A549 (cell line): ENCODE measurements around the gene TRAPPC5.

Experiments
- BHLHE40 ChIP-seq: IDR thresholded peaks from 2 replicates; pipeline ENCODE4 v1.6.1; 2012; ENCODE audit warnings: low read depth, low read length, inconsistent platforms
- EHMT2 ChIP-seq: fragments of 200-600 bp; sonication (generic); IDR thresholded peaks from 2 replicates; pipeline ENCODE4 v1.6.1; 2016; ENCODE audit warnings: antibody characterized with exemption, low read depth, mild to moderate bottlenecking, moderate library complexity
- EP300 ChIP-seq, 2 experiments: fragments of >200 bp; sonication (Bioruptor Twin); formaldehyde crosslinking; IDR thresholded peaks; 2 replicates in 1 of 2; 3 replicates in 1 of 2; pipeline ENCODE4 v1.6.1; 2016 to 2017
- FOSL2 ChIP-seq, 2 experiments: fragments of 450-650 bp in 1 of 2; fragments of >200 bp in 1 of 2; sonication (Bioruptor Twin) in 1 of 2; formaldehyde crosslinking; IDR thresholded peaks; 2 replicates each; pipeline versions ENCODE4 v1.5.0 to v1.6.1; 2016 to 2020; ENCODE audit warnings: mild to moderate bottlenecking in 1 of 2, moderate library complexity in 1 of 2
- JUN ChIP-seq, 2 experiments: fragments of >200 bp; sonication (Bioruptor Twin); formaldehyde crosslinking; IDR thresholded peaks; 2 replicates in 1 of 2; 3 replicates in 1 of 2; pipeline ENCODE4 v1.6.1; 2016 to 2017
- KDM1A ChIP-seq: fragments of 200-600 bp; sonication (generic); IDR thresholded peaks from 2 replicates; pipeline ENCODE4 v1.6.1; 2016; ENCODE audit warnings: low read depth, mild to moderate bottlenecking
- POLR2A ChIP-seq: IDR thresholded peaks from 2 replicates; pipeline ENCODE4 v1.6.1; 2012; ENCODE audit warnings: mild to moderate bottlenecking, low read length
- POLR2AphosphoS2 ChIP-seq: conservative IDR thresholded peaks from 2 replicates; pipeline ENCODE4 v1.6.1; 2012; ENCODE audit warnings: low read length, improper control_type of control experiment, inconsistent platforms
- REST ChIP-seq: fragments of 200-600 bp; sonication (generic); IDR thresholded peaks from 2 replicates; pipeline ENCODE4 v1.6.1; 2016; ENCODE audit warnings: antibody characterized with exemption, mild to moderate bottlenecking, moderate library complexity
- TF ChIP-seq, protein P1 (sequence below): fragments of >200 bp; sonication (Bioruptor Twin); formaldehyde crosslinking; IDR thresholded peaks from 3 replicates; pipeline ENCODE4 v1.5.1; 2016
- TF ChIP-seq, protein P2 (sequence below): IDR thresholded peaks from 2 replicates; pipeline ENCODE4 v1.6.1; 2012; ENCODE audit warnings: low read depth, borderline replicate concordance

DNA sequence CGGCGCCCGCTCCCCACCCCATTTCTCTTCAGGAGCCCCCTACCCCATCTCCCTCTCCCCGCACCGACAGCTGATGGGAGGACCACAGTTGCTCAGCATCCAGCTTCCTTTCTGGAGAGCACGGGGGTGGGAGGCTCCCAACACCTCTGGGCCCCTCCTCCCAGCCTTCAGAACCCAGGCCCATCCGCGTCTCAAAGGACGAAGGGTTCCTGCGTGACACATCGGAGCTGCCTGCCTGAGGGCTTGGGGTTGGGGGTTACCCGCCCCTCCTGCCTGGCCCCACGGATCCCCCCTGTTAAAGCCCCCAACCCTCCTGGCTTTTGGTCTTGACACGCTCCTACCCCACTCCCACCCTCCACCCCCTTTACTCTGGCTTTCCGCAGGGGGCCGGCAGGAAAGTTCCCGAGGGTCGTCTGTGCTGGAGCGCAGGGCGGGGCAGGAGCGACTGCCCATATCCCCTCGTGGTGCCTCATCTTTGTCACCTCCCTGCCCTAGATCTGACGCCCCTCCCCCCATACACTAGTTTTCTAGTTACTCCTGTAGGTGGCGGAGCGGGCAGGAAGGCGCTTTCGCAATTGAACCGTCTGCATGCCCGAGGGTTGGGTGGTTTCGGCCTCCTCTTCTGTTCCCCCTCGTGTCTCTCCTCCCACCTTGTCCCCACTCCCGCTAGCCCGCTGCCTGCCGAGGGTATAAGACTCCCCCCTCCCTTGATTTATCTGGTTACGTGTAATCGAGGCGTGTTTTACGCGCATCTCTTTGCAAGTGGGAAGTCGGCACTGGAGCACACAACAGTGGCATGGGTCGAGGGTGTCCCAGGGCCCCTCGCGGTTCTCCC, 924 bp downstream of the TRAPPC5 start:
- TF ChIP-seq JUN (IDR thresholded peaks at IDR 0.05) (no peak), POLR2A (no peak), BHLHE40 (no peak), REST (no peak), EP300 (IDR thresholded peaks at IDR 0.05) (no peak), KDM1A (no peak), POLR2AphosphoS2 (no peak), FOSL2 (IDR thresholded peaks at IDR 0.05) (no peak), FOSL2 (CRISPR knock-in tag; IDR thresholded peaks at IDR 0.05) (no peak), EHMT2 (no peak)
- TF ChIP-seq, protein P1, sequence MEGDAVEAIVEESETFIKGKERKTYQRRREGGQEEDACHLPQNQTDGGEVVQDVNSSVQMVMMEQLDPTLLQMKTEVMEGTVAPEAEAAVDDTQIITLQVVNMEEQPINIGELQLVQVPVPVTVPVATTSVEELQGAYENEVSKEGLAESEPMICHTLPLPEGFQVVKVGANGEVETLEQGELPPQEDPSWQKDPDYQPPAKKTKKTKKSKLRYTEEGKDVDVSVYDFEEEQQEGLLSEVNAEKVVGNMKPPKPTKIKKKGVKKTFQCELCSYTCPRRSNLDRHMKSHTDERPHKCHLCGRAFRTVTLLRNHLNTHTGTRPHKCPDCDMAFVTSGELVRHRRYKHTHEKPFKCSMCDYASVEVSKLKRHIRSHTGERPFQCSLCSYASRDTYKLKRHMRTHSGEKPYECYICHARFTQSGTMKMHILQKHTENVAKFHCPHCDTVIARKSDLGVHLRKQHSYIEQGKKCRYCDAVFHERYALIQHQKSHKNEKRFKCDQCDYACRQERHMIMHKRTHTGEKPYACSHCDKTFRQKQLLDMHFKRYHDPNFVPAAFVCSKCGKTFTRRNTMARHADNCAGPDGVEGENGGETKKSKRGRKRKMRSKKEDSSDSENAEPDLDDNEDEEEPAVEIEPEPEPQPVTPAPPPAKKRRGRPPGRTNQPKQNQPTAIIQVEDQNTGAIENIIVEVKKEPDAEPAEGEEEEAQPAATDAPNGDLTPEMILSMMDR, result peak; percentile 44
- TF ChIP-seq, protein P2, sequence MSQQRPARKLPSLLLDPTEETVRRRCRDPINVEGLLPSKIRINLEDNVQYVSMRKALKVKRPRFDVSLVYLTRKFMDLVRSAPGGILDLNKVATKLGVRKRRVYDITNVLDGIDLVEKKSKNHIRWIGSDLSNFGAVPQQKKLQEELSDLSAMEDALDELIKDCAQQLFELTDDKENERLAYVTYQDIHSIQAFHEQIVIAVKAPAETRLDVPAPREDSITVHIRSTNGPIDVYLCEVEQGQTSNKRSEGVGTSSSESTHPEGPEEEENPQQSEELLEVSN, result no peak
